GM21576 (cell line): ENCODE measurements around the gene SPEN.

Experiments
- ATAC-seq: cut with Tn5 transposase; IDR thresholded peaks from one replicate; pipeline ENCODE4 v1.9.1; 2021; ENCODE audit warnings: mild to moderate bottlenecking, moderate library complexity; ENCODE audit not compliant: unreplicated experiment

Gene SPEN

DNA sequence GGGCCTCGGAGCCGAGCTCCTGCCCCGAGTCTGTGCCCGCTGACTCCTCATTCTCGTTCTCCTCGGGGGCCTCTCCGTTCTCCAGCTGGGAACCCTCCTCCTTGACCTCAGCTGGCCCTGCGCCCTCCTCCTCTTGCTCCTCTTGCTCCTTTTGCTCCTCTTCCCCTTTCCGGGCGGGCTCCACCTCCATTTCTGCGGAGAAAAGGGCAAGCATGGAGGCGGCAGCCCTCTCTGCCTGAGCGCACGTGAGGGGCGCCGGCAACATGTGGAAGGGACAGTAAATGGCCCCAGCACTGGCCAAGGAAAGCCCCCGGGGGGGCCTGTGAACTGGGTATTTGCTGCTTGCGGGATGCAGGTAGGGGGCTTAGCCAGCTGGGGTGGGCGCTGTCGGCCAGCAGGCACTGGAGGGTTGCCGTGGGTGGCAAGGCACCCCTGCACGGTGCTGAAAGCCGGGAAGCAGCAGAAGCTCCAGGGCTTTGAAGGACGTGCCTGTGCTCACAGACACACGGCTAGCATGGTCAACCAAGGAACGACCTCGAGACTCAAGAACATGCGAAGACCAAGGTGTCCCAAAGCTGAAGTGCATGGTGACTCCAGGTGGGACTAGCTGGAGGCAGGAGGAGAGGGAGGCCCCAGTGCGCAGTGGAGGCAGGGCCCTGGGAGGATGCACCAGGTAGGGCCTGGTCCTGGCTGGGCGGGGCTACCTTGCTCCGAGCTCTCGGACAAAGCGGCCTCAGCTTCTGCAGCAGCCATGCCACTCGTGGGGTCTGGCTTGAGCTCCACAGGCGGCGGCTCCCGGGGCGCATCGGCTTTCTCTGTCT is 97.7 kb downstream of the SPEN start:
- ATAC-seq = no peak

DNA sequence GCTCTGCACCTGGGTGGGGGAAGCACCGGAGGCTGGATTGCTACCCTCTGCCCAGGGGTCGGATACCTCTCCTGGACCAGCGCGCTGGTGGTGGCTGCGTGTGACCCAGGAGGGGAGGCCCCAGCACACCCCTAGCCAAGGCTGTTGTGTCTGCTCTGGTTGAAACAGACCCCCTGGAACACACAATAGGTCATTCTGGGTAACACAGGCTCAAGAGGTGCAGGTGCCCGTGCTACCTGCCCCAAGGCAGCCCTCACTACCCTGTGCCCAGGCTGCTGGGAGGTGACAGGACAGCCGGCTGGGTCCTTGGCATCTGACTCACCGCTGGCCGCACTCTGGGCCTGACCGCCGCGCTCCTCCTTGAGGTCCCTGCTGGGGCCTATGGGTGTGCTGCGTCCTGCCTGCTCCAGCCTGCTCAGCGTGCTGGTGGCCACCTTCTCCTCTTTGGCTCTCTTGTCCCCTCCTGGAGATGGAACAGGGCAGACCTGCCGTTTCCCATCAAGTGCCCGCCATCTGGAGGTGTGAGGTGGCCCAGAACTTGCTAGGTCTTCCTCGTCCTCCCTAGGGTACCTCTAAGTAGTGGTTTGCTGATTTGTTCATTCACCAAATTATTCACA is 98.4 kb downstream of the SPEN start:
- ATAC-seq = no peak

DNA sequence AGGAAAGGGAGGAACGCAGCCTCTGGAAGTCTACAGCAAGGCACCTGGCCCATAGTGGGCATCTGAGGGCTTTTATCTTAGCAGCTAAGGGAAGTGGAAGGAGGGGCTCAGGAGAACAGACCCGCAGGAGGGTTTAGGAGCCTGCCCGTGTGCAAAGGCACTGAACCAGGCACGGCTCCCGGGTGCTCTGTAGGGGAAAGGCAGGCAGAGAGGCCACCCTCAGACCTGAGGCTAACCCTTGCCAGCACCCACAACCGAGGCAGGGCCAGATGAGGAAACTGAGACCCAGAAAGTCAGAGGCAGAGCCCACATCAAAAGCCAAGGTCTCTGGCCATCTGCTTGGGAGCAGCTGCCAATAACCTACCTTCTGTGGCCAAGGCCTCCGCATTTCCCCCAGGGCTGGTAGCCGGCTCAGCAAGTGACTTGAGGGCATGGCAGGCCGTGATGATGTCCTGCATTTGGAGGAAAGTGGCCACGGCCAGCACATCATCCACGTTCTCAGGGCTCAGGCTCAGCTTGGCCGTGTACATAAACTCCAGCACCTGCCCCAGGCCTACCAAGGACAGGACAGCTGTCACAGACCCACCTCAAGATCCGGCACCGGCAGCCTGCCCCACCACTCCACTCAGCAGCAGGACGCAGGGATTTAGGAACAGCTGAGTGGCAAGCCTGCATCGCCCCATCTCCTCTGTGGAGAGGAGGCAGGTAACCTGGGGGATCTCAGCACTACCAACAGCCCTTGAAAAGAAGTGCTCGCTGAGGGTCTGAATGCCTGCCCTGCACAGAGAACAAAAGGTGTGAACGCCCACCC is 99.3 kb downstream of the SPEN start:
- no peak for ATAC-seq

DNA sequence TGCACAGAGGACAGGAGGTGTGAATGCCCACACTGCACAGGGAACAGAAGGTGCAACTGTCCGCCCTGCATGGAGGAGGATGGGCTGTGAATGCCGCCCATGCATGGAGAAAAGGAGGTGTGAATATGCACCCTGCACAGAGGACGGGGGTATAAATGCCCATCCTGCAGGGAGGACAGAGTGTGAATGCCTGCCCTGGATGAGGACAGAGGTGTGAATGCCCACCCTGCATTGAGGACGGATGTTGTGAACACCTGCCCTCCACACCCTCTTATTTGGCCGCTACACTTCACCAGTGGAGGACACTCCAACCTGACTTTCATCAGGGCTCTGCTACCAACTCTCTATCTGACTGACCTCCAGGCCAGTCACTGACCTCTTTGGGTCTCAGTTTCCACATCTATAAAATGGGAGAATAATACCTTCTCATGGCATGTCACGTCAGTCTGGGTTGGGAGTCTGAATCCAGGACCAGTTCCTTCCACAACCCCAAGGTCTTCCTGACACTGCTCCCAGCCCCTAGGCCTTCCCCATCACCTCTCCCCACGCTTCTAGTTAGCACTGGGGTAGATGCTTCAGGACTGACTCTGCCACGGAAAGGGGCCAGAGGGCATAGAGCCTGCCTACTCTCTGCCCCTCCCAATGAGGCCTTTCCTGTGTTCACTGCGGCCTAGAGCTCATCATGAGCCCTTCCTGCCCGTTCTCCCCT is 100.0 kb downstream of the SPEN start:
- no peak for ATAC-seq

DNA sequence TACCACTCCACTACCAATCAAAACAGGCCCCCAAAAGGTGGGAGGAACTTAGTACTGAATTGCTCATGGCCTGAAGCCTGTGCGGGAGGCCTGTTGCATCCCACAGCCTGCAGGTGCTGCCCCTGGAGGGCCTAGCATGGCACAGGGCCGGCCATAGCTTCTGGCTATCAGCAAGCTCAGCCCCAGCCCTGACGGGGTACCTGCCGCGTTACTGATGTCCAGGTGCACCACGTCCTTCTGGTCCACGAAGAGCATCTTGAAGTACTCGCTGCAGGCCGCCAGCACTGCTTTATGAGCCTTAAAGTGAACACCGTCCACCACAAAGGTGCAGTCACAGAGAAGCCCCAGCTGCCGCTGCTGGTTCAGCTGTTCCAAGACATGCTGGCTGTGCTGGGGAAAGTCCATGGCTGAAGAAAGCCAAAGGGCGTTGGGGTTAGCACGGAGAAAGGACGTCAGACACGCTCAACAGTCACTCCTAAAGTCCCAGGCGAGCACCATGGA is 100.6 kb downstream of the SPEN start:
- ATAC-seq = no peak

DNA sequence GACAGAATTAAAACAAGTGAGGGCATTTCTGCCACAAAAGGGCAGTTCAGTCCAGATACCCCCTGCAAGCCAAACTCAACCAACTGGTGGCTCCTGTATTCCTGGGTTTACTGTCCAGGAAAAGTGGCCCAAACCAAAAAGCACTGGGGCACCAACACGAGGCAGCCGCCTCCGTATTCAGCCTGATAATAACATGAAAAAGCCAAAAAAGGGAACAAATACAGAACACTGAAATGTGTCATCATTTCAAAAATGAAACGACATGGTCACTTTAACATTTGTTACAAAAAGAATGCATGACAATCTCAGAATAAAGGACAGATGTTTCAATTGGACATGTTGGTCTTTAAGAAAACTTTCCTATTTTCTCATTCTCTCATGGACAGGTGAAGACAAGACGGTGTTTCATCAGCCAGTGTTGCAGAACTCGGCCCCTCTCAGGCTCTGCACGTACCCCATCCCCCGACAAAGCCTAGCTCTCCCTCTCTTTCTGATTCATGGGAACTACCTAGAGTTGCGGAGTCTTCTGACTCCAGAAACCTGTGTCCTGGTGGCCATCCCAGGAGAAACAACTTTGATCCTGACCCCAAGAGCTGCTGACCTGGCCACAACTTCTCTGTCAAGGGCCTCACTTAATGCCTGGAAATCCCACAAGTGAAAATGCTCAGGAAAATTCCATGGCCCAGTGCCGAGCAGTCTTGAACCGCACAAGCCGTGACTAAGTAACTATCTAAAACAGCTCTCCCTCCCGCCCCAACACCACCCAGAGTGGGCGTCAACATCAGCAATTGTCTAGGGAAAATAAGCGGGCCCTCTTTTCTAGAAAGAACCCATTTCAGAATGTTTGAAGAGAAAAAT is 101.3 kb downstream of the SPEN start:
- peak; percentile 15 for ATAC-seq

DNA sequence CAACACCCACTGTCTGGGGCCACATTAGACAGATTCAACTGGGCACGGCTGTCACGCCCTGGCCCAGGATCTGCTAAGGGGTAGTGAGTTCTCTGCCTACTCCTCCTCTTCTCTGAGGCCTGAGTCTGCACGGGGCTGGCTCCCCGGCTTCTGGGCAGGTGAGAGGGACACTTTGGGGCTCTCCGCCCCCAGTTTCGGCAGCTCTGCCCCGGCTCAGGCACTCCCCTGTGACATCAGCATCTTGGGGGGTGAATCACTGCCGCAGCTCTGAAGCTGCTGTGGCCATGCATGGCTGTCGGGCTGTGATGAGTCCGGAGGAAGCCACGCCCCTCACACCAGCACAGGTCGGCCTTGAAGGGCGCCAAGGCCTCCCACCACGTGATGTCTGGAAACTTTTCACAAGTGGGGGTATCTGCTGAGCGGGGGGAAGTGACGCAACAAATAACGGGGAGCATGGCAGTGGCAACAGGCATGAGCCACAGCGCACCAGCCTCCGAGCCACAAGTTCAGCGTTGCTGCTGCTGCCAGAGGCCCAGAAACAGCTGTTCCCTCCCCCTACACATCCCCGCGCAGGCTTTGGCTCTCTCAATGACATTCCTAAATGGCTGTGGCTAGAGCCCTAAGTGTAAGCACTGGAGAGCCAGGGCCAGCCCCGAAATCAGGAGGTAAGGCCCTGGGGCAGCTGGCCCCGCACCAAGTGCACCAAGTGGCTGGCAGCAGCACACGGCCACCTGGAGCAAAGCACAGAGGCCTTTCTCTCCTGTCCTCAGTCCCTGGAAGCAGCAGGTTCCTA is 102.1 kb downstream of the SPEN start:
- ATAC-seq = peak; percentile 63

DNA sequence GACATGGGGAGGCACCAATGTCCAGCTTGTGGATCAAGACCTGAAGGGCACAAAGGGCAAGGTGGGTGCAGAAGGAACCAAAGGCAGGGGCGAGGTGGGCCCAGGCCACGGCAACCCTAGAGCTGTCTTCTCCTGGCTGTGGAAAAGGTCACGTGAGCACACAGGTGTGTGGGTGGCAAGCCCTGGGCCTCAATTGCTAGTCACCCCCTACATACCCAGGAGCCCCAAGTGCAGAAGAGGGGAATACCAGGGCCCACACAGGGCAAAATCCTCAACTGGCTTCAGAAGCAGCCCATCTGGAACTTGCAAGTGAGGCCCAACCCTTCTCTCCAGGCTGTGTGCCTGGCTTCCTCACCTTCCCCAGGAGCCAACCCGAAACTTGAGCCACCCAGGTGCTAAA is 102.8 kb downstream of the SPEN start:
- no peak for ATAC-seq

DNA sequence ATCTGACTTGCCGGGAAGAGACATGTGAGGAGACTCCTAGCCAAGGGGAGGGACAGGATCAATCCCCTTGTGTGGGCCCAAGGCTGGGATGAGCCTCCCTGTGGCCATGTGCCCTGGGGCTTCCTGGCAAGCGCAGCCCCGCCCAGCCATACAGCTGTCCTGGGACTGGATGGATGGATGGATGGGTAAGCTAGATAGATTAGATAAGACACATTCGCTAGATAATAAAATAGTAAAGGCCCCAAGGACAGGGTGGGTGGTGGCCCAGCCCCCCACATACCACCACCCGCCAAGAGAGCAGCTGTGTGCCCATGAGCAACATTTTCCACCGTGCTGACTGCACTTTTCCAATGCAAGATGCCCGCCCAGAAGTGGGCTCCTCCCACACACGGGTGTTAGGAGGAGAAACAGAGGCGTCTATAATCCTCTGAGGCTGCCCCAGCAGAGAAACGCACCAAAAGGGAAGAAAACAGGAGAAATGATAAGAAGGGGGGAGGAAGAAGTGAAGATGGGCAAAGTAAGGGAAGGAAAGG is 103.3 kb downstream of the SPEN start:
- no peak for ATAC-seq

DNA sequence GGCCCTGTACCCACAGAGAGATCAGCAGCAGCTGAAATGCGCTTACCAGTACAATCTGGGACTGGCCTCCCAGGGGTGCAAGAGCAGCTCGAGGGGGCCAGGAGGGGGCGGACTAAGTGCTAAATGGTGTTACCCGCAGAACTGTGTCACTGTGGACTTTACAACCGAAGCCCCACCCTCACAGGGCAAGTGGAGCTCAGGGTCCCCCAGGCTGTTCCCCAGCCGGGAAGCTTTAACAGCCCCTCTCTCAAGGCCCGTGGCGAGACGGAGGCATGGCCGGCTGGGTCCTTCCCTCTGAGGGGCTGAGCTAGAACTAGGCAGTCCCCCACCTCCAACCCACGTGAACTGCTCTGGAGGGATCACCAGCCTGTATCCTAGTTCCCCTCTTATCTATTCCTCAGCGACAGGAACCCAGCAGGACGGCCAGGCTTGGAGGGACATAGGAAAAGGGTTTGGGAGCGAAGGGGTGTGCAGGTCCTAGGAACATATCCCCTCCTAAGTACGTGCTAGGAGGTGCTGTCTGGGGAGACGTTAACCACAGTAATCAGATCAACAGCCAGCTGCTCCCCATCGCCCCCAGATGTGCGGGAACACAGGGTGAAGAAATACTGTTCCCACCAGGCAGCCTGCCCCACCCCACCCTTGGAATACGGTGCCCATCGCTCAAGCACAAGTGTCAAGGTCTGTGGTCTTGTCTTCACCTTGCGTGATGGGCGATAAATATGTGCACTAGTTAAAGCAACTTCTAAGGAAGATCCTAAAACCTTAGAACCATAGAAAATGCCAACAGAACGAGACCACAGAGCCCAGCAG is 104.0 kb downstream of the SPEN start:
- no peak for ATAC-seq

DNA sequence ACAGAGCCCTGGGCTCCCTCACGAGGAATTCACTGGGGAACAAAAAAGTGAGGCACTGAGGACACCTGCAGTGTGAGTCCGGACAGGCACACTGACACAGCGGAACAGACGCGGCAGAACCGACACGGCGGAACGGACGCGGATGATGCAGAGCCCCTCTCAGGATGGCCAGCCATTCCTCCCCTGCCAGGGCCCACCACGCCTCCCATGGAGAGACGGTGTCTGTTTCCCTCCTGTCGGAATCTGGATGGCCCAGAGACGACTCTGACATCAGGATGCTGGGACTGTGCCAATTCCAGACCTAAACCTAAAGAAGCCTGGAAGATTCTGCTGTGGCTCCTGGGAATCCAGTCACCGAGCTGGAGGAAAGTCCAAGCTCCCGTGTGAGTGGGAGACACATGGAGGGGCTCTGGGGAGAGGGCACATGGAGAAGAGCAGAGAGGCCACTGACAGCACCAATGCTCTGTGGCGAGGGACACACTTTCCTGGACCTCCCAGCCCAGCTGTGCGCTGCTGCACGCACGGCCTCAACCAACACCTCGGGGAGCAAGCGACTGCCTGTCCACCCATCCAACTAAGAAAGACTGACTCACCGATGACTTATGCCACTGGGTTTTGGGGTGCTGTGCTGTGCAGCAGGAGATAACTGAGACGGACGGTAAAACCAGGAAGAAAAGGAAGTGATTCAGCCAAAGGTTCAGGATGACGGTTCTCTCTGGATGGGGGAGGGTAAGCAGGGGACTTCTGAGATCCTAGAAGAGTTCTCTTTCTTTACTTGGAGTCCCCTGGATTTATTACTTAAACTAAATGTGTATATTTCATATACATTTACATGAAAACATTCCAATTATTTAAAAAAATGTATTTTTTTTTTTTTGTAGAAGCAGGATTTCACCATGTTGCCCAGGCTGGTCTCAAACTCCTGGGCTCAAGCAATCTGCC is 105.1 kb downstream of the SPEN start:
- no peak for ATAC-seq

DNA sequence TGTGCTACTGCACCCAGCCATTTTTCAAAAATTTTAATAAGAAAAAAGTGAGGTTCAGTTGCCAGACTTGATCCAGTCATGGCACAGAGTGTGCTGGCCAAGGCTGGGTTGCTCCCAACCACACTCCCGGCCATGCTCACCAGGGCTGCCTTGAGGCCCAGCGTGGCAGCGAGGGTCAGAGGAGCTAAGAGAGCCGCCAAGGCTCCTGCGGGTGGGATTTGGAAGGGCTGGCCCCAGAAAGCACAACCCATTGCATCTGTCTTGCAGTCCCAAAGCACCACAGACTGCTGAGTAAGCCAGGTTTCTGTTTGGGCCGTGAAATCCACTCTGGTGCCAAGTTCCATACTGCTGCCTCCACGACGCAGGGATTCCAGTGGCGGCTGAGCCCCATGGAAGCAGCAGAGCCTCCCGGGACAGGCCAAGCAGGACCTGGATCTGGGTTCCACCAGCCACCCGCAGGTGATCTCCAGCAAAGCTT is 105.8 kb downstream of the SPEN start:
- ATAC-seq = no peak

DNA sequence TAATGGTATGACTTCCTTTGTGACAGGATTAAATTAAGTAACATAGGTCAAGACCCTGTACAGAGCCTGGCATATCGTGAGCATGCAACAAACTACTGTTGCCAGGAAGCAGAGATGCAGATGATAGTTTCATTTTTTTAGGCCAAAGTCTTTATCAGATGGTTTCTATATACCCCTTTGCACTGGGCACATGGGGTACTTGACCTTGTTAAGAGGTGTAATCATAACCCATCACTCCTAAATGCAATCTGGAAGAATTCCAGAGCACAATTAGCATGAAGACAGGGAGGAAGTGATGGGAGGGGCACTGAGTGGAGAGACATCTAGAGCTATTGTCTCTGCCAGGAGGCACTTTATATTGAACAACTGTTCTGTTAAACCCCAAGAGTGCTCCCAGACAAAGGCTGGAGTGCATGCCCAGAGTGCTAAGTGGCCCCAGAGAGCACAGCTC is 106.3 kb downstream of the SPEN start:
- ATAC-seq = no peak

DNA sequence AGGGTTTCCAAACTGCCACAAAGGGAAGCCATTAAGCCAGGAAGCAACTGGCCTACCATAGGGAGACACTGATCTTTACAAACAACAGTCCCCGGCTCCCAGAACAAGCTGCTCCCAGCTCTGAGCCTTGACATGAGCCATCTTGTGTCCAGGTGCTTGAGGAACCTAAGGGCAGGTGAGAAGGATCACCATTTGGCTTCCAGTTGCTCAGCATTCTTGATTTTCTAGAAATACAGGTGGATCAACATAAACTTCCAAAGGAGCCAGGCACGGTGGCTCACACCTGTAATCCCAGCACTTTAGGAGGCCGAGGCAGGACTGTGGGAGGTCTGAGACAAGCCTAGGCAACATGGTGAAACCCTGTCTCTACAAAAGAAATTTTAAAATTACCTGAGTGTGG is 106.8 kb downstream of the SPEN start:
- ATAC-seq = no peak

DNA sequence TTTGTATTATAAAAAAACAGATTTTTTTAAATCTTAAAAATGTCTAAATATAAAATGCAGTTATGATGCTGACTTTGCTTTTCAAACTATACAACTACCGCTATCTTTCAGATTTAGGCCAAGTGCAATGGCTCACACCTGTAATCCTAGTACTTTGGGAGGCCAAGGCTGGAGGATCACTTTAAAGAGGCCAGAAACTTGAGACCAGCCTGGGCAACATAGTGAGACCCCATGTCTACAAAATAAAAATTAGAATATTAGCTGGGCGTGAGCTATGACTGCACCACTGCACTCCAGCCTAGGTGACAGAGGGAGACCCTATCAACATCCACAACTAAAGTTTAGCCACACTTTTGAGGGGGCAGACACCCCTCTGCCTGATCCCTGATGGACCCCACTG is 108.0 kb downstream of the SPEN start:
- ATAC-seq = no peak

DNA sequence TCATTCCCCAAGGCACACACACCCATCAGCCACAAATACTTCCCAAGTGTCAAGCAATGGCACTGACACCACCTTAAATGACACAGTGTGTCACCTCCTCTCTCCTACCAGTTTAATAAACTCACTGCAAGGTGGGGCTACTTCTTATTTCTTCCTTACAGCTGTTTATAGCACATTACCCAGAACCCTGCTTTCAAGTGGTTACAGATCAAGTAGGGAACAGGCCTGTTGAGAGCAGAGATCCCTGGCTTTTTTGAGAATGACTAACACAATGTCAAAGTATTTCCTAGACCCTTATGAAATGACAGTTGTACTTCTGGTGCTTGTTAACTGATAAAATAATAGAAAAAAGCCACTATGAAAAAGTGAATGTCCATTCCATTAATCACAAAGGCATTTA is 108.6 kb downstream of the SPEN start:
- no peak for ATAC-seq
